Left cardiac atrium (tissue), 4 donors: Measurements from ENCODE around the gene SLC2A4. TPM values are rescaled to one million over a fixed set of nuclear protein-coding genes. Genes with fewer than 3 reads are reported as not detected.

ENCODE experiments used
- ATAC-seq, 2 donors: fragments of 200-7000 bp; cut with Tn5 transposase; one replicate each; pipeline ENCODE4 v1.9.1; 2020; ENCODE audit warnings: mild to moderate bottlenecking in 2 of 2, moderate library complexity in 2 of 2
- DNase-seq: peaks from one replicate; pipeline ENCODE4 v3.0.0-alpha.2; 2020
- intact Hi-C, 2 donors: fragments of 100-400 bp; cut with DNase I; formaldehyde crosslinking; loops; one replicate each; pipeline versions ENCODE4 v1.14.1 to v1.15.1; 2022 to 2023
- total RNA-seq, 2 donors: library from RNA; stranded (reverse); fragmentation: NEBNext Ultra II Directional; extraction: Animal tissue kit (Norgen Biotek cat#: 25700); gene quantifications; one replicate each; pipeline ENCODE4 v1.2.1, GENCODE V29; 2021
- donor health status: DM: no; HTN: yes; CAD: no.
- donor health status: DM: no; HTN: yes; CAD: no; lungs with severe emphysema.
- donor health status: DM: yes; HTN: yes; CAD: no.
- donor health status: Dilated cardiomyopathy.

SLC2A4 gene
- total RNA-seq, 2 donors from 2014 or later: 79.1 to 87.6 TPM

DNA sequence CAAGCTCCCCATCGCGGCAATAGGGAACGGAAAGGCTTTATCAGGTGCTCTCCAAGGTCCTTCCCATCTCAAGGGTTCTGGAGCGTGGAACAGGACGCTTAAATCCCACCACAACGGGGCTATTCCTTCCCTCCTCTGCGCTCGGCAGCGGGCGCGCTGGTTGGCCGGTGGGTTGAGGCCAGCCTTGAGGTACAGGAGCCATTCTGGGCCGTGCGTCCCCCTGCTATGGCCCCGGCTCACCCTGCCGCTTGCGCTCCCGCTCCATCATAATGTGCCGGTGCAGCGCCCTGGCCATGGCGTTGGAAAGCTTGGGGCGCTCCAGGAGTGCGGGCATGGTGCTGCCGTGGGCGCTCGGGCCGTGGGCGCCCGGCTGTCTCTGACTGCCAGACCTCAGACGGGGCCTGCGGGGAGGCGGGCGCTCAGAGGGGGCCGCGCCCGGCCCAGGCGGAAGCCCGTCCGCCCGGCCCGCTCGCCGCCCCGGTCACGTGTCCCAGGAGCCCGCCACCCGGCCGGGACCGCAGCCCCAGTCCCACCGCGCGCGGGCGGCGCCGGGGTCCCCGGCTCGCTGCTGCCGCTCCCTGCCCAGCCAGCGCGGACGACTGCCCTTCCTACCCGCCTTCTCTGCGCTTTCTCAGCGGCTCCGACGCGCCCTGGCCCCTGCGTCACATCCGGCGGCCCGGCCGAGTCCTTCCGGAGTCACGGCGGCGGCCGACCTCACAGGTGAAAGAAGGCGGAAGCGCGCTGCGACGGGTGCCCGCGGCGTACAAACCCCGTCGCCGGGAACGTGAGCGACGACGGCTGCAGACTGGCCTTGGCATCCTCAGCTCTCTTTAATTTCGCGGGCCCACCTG lies 33.4 kb downstream of the SLC2A4 start, which contains the start of gene GPS2:
Gene GPS2 (minus strand): TSS at position 642 of the 851 bp plus-strand sequence. CDS start 308 bp downstream, at position 334.
- ATAC-seq (peak; percentile 86 to 95), DNase-seq (peak; percentile 95)
- intact Hi-C loops: no loop called here

- no peak for DNase-seq
- peak in 1 of 2 donors; percentile 4 for ATAC-seq
- intact Hi-C loops: no loop called here
Observed at GRCh38 chr17:7315570-7316235, 34.2 kb downstream of the SLC2A4 start.

DNA sequence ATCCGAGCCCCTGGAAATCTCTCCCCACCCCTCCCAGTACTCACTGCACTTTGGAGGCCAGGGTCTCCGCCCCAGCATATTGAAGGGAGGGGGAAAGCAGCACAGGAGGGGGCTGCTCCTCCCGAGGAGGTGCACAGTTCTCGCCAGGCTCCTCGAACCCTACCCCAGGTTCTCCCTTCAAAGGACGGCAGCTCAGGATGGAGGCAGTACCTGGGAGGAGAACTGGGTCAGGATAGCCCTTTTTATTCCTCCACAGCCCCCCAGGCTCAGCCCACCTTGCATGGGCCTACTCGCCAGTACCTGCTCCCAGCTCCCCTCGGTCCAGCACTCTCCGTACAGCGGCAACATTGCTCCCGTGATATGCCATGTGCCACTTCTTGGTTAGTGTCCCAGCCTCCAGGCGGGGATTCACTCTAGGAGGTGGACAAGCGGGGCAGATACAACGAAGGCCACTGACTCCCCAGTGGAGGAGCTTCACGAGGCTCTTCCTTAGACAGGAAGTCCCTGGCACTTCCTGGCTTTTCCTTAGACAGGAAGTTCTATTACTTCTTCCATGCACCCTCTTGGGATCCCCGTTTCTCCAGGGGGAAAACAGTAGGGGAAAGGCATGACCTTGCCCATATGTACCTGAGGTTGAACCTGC lies 35.8 kb downstream of the SLC2A4 start:
- intact Hi-C loops: no loop called here
- ATAC-seq (no peak), DNase-seq (no peak)

DNA sequence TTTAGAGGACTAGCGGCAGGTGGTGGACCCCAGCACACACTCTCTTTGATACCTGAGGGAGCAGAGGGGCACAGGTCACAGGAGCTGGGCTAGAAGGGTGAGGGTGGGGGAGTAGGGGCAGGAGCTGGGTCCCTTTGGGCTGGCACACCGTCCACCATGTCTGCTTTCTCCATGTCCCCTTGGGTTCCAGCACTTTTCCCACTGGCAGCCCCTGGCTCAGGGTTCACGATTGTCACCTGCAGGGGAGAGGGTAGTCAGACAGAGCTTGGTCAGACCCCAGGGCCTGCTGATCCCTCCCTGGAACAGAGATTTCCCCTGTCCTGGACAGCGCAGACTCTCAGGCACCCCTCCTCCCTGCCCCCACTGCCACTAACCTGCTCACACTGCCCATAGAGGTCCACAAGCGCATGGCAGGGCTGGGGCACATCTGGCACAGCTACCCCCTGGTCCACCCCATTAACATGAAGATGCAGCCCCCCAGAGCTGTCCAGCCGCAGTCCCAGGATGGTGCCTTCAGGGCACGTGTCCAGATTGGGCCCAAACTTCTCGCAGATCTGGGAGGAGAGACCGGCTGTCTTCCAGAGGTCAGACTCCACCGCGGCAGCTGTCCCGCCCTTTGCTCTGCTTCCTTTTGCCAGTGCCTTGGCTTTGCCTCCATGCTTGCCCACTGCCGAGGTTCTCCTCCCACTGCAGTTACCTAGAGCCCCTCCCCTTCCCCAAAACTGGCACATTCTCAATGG lies 36.8 kb downstream of the SLC2A4 start:
- intact Hi-C loops: no loop called here
- DNase-seq: no peak
- ATAC-seq: no peak

DNA sequence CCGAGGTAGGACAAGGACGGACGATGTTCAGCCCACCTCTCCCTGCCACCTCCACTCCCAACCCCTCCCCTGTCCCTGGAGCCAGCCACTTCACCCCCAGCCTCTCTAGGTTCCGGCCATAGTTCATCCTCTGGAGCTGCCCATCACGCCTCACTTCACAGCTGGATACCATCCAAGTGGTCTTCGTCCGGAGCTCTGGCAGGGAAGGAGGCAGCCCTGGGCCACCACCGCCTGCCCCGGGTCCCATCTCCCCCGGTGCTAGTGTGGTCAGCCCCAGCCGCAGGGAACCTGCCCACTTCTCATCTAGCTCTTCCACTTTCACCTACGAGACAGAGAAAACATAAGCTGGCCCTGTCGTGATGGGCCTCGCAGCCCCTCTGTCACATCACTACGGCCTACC lies 39.9 kb downstream of the SLC2A4 start:
- ATAC-seq (no peak), DNase-seq (no peak)
- intact Hi-C loops: no loop called here

DNA sequence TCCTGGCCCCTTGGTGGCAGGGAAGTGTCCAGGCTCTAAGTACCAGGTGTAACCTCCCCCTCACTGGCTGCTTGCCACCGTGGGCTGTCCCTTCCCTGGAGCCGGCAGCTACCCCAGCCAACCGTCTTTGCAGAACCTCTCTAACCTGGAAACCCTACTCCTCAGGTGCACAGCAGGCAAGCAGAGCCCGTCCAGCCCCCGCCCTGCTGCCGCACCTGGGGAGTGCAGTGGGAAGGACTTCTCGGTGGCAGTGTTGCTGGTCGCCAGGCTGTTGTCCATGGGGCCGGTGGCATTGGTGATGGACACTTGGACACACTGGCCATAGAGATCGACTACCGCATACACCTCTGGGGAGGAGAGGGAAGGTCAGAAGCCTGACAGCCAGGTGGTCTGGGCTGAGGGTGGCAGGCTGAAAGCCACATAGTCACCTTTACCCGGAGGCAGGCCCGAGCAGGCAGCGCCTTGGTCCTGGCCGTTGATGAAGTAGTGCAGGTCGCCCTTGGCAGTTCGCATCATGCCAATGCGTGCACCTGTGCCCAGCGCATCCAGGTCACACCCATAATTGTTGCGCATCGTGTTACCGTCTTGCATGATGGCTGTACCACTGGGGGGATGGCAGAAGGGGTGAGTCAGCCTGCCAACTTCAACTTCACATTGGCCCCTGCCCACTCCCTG lies 41.1 kb downstream of the SLC2A4 start:
- intact Hi-C loops: no loop called here
- no peak for DNase-seq
- no peak for ATAC-seq

DNA sequence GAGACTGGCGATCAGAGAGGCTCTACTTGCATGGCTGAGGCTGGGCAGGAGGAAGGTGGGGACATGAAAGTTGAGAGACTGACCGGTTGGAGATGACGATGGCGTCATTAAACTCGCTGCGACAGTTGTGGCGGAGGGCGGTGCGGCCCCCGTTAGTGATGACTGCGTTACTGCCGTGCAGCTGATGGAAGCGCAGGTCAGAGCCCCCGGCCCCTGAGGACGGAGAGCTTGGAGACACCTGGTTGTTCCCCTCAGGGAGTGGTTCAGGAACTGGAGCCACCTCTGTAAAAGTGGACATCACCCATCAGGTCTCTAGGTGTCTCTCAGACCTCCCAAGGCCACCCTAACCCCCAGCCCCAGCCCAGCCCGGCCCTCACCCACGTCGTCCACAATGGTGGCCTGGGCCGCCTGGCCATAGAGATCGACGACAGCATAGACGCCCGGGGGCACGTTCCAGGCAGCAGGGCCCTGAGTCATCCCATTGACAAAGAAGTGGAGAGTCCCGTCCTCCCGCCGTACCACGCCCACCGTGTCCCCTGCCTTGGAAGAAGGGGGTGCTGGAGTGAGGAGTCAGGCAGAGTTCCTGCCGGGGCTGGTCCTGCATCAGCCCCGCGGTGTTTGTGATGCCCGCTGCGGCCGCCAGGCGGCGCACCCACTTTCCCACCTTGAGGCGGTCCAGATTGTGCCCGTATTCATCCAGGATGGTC lies 42.4 kb downstream of the SLC2A4 start:
- peak; percentile 14 to 28 for ATAC-seq
- intact Hi-C loops: no loop called here
- peak; percentile 63 for DNase-seq

DNA sequence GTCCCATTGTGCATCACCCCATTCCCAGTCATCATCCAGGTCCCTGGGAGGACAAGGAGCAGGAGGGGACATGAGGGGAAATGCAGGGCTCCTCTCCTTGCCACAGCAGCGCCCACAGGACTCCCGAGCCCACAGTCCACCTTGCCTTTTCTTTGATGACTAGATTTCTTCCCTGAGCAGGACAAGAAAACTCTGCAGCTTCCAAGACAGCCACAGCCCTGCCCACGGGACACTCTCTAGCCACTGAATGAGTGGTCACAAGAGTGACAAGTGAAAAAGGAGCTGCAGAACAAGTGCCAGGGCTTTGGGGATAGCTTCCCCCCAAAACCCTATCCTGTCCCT lies 42.9 kb downstream of the SLC2A4 start:
- DNase-seq (no peak), ATAC-seq (no peak)
- intact Hi-C loops: no loop called here

DNA sequence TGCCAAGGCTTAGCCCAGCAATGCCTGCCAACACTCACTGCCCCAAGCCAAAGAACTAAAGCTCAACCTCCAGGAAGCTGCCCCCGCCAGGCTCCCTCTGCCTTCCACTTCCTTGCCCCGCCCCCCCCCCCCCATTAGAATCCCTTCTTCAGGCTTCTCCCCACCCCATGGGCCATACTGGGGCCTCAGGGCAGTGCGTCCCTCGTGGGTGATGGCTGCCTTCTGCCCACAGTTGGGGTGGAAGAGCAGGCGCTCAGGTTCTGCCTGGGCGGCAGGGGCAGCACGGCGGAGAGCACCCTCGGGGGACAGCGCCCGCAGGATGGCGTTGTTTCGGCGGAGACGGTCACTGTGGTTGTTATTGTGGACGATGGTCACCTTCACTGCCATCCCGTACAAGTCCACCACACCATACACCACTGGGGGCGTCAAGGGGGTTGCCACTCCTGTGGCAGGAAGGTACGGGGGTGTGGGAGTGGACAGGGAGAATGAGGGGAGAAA lies 43.6 kb downstream of the SLC2A4 start:
- ATAC-seq: no peak
- no peak for DNase-seq
- intact Hi-C loops: no loop called here

DNA sequence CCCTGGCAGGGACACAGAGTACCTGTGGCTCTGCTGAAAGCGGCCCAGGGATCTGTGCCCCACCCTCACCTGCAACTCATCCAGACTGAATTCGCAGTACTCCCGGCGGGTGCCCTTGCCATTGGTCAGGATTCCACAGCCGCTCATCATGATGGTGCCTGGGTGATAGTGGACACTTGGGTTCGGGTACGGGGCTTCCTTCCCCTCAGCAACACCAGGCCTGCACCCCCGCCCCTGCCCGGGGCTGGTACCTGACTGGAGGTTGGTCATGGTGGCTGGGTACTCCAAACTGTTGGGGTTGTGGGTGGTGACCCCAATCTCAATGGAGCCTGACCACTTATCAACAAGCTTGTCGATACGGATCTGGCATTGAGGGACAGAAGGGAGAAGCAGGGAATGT lies 44.7 kb downstream of the SLC2A4 start:
- no peak for DNase-seq
- ATAC-seq: no peak
- intact Hi-C loops: no loop called here

DNA sequence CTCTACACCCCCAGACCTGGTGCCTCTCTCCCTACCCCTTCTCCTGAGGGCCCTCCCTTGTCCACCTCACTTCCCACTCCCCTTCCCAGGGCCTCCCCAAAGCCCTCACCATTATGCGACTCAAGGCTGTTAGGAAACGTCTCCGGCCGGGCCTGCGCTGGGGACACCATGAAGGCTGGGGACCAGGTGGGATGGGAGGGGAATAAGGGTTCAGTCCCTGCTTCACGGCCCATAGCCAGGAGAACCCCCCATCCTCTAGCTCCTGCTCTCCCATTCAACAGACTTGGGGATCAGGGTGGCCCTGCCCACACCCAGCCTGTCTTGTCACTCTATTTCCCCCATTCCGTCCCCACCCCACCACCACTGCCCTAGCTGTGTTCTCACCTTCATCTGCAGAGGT lies 45.5 kb downstream of the SLC2A4 start:
- intact Hi-C loops: no loop called here

DNA sequence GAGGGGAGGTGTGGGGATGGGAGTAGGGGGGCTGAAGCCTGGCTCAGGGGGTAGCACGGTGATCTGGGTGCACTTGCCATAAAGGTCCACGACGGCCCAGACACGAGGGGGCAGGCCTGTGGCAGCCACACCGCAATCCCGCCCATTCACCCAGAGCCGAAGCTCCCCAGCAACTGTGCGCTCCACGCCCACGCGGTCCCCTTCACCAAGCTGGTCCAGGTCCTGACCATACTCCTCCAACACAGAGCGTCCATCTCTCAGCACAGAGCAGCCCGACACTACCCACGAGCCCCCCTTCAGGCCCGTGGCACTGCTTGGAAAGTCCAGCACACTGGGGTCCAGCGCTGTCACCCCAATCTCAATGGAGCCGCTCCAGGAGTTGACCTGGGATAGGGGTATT lies 46.0 kb downstream of the SLC2A4 start:
- intact Hi-C loops: no loop called here
- ATAC-seq (no peak), DNase-seq (no peak)

More for the DNA sequence above, 45.5 kb downstream of the SLC2A4 start:
- no peak for ATAC-seq
- DNase-seq: no peak

- no peak for ATAC-seq
- DNase-seq: no peak
- intact Hi-C loops: no loop called here
Observed at GRCh38 chr17:7328009-7328408, 46.5 kb downstream of the SLC2A4 start.

- ATAC-seq: peak in 1 of 2 donors; percentile 18
- no peak for DNase-seq
- intact Hi-C loops: no loop called here
Observed at GRCh38 chr17:7328840-7329373, 47.4 kb downstream of the SLC2A4 start, which contains the start of gene NEURL4. NEURL4 (minus strand) TSS chr17:7329335; CDS start chr17:7329312, 23 bp downstream.

GRCh38 chr17:7329374-7329996 lies 48.0 kb downstream of the SLC2A4 start:
- peak; percentile 99 for DNase-seq
- intact Hi-C loops: no loop called here
- peak; percentile 87 to 90 for ATAC-seq

DNA sequence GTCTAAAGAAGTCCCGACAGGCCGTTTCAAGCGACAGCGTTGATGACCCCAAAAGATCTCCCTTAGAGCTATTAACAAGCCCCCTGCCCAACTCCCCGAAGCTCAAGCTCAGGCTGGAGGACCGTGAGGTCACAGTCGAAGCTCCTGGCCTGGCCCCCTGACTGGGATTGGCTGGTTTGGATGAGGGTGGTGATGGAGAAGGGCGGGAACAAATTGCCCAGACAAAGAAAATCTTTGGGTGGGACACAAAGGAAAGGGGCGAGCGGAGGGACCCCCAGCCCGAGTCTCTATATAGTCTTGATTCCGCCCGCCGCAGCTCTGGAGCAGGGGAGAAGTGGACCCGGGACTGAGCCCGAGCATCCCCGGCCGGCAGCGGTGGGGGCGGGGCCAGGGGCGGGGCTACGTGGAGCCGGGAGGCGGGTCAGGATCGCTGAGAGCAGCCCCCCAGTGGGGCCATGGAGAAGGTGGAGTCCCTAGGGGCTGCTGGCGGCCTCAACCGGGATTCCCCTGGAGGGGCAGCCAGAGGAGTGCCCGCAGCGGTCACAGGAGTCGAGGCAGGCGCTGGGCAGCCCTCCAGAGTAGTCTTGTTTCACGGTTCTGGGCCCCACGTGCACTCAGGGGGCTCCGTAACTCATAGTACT lies 48.6 kb downstream of the SLC2A4 start:
- peak; percentile 69 to 81 for ATAC-seq
- intact Hi-C loops: no loop called here
- peak; percentile 85 for DNase-seq

- ATAC-seq (no peak), DNase-seq (no peak)
- intact Hi-C loops: no loop called here
Observed at GRCh38 chr17:7330638-7331015, 49.1 kb downstream of the SLC2A4 start.
